HG03575 (cell line): ENCODE measurements around the gene TFAP2A.

Experiments
- ATAC-seq: cut with Tn5 transposase; IDR thresholded peaks from one replicate; pipeline ENCODE4 v1.9.1; 2021; ENCODE audit not compliant: unreplicated experiment, insufficient number of reproducible peaks, low FRiP score; ENCODE audit errors: extremely low read depth

TFAP2A gene

DNA sequence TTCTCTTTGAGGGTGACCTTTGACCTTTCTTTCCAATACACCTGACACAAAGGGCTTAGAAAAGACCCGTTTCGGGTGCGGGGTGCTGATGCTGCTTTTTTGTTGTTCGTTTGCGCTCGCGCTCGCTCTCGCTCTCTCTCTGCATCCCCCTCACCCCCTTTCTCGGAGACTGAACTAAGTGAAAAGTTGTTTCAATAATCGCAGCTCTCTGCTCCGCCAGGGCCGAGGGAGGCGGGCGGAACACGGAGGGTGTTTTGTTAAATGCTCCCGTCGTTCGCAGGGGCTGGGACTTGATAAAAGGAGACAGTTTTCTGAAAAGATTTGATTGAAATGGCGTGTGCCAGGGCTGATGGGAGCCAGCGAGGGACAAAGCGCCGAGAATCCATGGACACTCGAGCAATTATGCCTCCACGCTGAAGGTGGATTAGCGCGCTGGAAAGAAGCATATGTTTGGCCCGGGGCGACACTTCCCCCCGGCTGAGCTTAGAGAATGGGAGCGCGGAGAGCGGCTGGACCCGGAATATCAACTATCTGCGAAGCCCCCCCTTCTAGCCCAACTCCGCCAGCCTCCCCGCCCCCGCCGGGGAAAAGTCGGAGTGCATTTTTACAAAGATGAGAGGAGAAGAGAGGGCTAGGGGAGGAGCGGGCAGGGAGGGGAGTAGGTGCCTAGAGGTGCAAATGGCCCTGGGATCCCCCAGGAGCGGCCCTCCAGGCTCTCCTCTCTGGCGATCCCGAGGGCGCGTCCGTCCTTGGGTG lies 25.0 kb downstream of the TFAP2A start:
- no peak for ATAC-seq

GRCh38 chr6:10386756-10387654 lies 27.9 kb downstream of the TFAP2A start:
- ATAC-seq: no peak

DNA sequence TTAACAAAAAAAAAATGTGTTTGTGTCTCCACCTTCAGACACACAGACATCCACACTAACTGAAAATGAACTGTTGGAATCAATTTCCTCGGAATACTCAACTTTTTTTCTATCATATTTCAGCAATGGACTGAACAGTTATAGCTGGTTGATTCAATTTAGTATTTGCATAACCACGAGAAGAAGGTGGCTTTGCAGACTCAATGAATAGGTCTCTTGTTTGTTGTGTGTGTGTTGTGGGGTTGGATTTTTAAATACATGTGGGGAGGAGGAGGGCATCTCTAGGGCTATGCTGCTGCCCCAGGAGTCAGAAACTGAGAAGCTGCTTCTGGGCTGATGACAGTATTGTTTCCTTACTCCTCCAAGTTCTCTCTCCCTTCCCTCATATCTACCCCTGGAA lies 28.7 kb downstream of the TFAP2A start:
- ATAC-seq: no peak

- no peak for ATAC-seq
Observed at GRCh38 chr6:10385524-10386132, 29.2 kb downstream of the TFAP2A start.

GRCh38 chr6:10384610-10385523 lies 30.0 kb downstream of the TFAP2A start:
- ATAC-seq: no peak

GRCh38 chr6:10384091-10384609 lies 30.7 kb downstream of the TFAP2A start:
- no peak for ATAC-seq

- no peak for ATAC-seq
Observed at GRCh38 chr6:10383331-10384090, 31.4 kb downstream of the TFAP2A start.

DNA sequence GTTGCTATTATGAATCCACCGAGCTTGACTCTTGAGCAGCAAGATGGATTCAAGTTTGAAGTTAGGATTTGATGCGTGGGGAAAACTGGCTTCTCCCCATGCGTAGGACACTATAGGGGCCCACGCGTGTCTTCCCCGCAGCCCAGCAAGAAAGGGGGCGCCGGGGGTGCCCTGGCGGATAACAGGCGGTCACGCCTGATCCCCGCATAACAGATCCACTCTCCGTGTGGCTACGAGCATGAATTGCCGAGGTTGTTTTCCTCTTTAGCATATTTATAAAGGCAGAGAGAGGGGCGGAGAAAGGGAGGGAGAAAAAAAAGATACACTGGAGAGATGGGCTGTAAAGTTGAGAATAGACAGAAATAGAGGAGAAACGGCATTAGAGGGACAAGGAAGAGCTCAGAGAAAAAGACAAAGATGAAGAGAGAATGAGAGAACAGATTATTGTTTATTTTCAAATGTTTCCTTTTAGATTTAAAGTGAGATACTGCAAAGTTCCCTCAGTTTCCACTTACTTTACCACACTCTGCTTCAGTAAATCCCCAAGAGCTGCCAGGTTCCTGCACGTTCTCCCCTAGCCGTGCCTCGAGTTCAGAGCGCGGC lies 32.0 kb downstream of the TFAP2A start:
- no peak for ATAC-seq

- no peak for ATAC-seq
Observed at GRCh38 chr6:10382322-10382721, 32.6 kb downstream of the TFAP2A start.

DNA sequence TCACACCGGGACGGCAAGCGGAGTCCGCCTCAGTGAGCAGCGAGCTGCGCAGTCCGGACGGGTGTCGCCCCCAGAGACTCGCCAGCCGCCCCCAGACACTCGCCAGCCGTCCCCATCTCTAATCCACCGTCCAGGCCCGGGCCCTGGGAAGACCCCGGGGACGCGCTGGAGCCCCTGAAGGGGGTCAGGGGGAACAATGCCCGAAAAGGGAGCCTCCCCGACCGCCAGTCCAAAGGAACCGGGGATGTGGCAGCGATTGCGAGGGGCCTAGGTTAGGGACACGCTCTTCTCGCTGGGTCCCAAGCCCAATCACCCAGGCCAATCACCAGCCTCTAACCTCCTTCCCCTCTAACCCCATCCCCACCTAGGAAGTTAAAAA lies 33.1 kb downstream of the TFAP2A start:
- no peak for ATAC-seq

DNA sequence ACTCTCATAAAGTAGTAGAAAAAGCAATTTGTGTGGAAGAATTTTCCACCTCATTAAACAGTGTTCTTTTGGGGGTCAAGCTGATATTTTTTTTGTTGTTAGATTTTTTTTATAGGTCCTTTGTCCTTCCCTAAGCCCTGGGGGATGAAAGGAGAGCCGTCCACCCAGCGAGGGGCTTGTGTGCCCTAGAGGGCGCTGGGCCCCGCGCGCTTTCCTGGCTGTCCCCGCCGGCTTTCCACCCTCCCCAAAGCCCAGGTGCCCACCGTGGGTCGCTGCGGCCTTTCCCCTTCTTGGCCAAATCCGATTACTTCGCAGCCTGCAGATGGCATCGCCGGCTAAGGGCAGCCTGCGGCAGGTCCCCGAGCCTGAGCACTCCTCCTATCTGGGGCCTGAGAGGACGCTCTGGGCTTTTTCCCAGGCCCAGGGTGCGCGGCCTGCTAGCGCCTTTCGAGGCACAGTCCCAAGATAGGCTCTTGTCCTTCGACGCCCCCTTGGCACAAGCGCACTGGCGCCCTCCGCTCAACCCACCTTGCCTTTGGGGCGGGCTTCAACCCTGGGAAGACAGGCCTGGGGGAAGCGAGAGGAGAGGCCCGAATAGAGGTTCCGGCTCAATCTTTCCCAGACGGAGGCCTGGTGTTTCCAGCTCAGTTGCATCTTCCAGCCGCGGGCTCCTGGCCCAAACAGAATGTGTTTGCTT lies 33.6 kb downstream of the TFAP2A start:
- no peak for ATAC-seq

GRCh38 chr6:10375391-10375969 lies 39.4 kb downstream of the TFAP2A start:
- ATAC-seq: no peak

DNA sequence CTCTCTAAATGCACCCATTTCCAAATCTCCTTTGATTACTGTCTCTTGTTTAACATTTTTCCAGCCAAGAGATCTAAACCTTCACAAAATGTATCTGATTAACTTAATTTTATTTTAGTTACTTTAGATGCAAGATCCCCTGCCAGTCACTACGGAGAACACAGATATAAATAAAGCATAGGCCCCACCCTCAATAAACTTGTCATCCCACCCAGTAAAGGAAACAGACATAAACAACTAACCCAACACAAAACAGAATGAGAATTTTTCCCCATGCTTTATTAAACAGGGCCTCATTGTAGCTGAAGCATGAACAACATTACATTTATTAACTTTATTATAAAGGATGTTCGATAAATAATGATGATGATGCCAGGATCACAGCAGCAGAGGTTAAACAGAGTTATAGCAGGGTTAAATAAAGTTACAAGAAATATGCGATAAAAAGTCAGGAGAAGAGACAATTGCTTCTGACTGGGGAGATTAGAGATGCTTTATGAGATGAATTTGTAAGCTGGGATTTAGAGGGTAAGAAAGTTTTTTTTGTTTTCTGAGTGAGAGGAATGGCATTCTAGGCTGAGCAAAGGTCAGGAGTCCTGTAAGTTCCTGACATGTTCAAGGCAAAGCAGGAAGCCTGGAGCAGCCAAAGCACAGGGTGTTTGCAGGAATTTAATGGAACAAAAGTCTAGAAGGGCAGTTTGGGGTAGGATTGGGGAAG lies 41.1 kb downstream of the TFAP2A start:
- no peak for ATAC-seq

GRCh38 chr6:10369896-10370295 lies 45.0 kb downstream of the TFAP2A start:
- no peak for ATAC-seq

DNA sequence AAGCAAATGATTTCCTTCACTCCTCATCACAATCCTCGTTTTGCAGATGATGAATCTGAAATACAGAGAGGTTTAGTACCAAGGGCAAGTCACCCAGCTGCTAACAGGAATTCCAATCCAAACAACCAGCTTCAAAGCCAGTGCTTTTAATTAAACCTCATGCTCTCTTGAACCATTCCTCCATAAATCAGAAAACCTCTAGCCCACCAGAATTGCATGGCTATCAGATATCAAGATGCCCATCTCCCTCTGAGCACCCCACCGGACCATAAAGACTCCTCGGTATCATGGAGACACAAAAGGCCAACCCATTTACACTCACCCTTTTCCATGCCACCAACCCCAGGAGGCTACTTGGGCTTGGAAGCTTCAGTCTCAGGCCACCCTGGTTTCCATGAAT lies 46.0 kb downstream of the TFAP2A start:
- ATAC-seq: no peak

GRCh38 chr6:10363911-10364310 lies 51.0 kb downstream of the TFAP2A start:
- no peak for ATAC-seq
